HG02970 (cell line): Measurements from ENCODE around the gene PDZD2.

ENCODE experiments used
- ATAC-seq: cut with Tn5 transposase; IDR thresholded peaks from one replicate; pipeline ENCODE4 v1.9.1; 2021; ENCODE audit warnings: mild to moderate bottlenecking, moderate library complexity, moderate number of reproducible peaks; ENCODE audit not compliant: unreplicated experiment, low FRiP score

PDZD2 gene

DNA sequence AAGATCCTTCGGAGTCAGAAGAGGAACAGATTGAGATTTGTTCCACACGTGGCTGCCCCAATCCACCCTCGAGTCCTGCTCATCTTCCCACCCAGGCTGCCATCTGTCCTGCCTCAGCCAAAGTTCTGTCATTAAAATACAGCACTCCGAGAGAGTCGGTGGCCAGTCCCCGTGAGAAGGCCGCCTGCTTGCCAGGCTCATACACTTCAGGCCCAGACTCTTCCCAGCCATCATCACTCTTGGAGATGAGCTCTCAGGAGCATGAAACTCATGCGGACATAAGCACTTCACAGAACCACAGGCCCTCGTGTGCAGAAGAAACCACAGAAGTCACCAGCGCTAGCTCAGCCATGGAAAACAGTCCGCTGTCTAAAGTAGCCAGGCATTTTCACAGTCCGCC is 449.3 kb downstream of the PDZD2 start:
- no peak for ATAC-seq

DNA sequence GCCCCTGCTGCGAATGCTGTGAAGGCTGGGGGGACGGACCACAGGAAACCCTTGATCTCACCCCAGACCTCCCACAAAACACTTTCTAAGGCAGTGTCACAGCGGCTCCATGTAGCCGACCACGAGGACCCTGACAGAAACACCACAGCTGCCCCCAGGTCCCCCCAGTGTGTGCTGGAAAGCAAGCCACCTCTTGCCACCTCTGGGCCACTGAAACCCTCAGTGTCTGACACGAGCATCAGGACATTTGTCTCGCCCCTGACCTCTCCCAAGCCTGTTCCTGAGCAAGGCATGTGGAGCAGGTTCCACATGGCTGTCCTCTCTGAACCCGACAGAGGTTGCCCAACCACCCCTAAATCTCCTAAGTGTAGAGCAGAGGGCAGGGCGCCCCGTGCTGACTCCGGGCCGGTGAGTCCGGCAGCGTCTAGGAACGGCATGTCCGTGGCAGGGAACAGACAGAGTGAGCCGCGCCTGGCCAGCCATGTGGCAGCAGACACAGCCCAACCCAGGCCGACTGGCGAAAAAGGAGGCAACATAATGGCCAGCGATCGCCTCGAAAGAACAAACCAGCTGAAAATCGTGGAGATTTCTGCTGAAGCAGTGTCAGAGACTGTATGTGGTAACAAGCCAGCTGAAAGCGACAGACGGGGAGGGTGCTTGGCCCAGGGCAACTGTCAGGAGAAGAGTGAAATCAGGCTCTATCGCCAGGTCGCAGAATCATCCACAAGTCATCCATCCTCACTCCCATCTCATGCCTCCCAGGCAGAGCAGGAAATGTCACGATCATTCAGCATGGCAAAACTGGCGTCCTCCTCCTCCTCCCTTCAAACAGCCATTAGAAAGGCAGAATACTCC is 450.4 kb downstream of the PDZD2 start:
- ATAC-seq, result no peak

- no peak for ATAC-seq
These were observed 451.3 kb downstream of the PDZD2 start for GRCh38 chr5:32090026-32090754.

- no peak for ATAC-seq
These were observed 451.8 kb downstream of the PDZD2 start for GRCh38 chr5:32090755-32091128.

GRCh38 chr5:32092938-32093812 is 454.2 kb downstream of the PDZD2 start:
- ATAC-seq, result peak; percentile 69

DNA sequence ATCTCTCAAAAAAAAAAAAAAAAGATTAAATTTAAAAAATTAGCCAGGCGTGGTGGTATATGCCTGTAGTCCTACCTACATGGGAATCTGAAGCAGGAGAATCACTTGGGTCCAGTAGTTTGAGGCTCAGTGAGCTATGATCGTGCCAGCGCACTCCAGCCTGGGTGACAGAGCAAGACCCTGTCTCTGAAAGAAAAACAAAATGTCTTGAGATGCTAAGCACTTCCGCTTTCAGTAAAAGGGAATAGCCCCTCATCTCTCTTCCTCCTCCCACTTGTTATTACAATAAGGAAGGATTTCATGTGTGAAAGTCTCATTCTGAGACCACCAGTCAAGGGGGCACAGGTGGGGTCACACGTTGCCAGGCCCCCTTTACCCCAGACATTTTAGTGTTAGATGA is 455.8 kb downstream of the PDZD2 start:
- ATAC-seq, result no peak

- no peak for ATAC-seq
These were observed 456.3 kb downstream of the PDZD2 start for GRCh38 chr5:32095261-32095671.

GRCh38 chr5:32096891-32097595 is 458.1 kb downstream of the PDZD2 start:
- ATAC-seq, result no peak

DNA sequence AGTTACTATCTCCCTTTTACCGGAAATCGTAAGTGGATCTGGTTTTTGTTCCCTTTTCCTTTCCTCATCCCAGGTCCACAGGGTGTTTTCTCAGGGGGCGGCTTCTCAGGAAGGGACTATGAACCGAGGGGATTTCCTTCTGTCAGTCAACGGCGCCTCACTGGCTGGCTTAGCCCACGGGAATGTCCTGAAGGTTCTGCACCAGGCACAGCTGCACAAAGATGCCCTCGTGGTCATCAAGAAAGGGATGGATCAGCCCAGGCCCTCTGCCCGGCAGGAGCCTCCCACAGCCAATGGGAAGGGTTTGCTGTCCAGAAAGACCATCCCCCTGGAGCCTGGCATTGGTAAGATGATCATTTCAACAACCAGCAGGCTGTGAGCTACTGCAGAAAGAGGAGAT is 459.4 kb downstream of the PDZD2 start:
- no peak for ATAC-seq

DNA sequence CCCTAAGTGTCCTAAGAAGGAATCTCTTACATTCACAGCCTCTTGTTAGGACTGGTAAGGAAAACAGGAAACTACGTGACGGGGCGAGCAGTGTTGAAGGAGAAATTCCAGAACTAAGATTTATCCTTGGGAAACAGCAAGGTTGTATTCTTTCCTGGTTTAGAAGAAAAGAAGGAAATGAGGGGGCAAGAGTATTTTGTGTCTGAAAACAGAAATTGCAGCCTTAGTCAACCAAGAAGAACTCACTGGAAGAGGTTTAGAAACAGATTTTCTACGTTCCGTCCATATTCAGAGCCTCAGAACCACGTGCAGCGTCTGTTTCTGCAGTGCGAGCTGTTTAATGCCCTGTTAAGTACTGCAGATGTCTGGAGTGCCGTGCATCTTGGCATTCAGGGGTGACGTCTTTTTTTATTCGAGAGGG is 460.0 kb downstream of the PDZD2 start:
- ATAC-seq, result no peak

- no peak for ATAC-seq
These were observed 460.6 kb downstream of the PDZD2 start for GRCh38 chr5:32099486-32100035.

- no peak for ATAC-seq
These were observed 461.3 kb downstream of the PDZD2 start for GRCh38 chr5:32100230-32100629.

- ATAC-seq, result no peak
These were observed 461.9 kb downstream of the PDZD2 start for GRCh38 chr5:32100691-32101302.

DNA sequence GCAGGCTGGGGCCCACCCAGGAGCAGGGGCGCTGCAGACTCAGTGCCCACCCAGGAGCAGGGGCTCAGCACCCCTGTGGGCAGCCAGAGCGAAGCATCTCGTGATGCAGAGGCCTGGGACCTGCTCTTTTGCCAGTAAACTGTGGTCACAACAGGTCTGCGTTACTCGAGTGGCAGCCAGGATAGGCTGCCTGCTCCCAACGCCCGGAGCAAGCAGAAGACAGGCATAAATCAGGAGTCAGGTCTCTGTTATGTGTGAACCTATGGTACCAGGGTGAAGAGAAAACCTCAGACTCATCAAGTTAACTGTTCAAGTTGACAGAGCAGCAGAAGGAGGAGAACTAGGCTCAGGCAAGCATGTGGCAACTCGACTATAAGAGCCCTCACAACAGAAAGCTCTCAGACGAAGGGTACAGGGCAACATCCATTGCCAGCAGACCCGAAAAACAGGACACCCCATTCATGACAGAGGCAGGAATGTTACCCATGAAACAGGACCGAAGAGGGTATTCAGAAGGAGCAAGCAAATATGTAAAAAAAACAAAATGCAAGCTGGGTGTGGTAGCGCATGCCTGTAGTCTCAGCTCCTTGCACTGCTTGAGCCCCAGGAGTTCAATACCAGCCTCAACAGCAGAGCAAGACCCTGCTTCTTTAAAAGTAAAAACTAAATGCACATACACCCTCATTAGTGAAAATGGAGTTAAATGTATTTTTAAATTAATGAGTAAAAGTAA is 463.5 kb downstream of the PDZD2 start:
- no peak for ATAC-seq

DNA sequence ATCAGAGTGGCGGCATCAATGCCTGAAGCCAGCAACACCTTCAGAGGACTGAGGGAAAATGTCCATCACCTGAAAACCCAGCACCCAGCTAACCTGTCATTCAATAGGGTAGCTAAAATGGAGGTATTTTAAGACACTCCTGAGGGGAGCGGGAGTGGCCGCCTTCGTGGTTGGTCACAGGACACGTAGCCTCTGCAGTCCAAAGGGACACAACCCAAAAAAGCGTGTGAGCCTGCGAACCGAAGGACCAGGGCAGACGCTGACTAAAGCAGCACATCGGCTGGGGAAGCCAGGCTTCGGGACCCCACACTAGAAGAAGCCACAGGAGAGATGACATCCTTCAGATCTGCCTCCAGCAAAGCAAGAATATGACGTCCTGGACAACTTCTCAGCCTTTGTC is 464.6 kb downstream of the PDZD2 start:
- no peak for ATAC-seq

DNA sequence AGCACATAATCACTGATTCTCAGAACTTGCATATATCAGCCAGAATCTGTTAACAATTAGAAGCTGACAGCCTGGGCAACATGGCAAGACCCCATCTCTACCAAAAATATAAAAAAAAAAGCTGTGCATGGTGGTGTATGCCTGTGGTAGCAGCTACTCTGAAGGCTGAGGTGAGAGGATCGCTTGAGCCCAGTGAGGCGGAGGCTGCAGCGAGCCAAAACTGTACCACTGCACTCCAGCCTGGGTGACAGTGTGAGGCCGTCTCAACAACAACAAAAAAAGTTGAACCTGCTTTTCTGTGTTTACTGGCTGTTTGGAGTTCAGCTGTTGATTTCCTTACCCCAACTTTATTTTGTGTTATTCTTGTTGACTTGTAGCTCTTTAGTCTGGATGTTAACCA is 468.4 kb downstream of the PDZD2 start:
- no peak for ATAC-seq

GRCh38 chr5:32108167-32108566 is 469.2 kb downstream of the PDZD2 start:
- no peak for ATAC-seq

DNA sequence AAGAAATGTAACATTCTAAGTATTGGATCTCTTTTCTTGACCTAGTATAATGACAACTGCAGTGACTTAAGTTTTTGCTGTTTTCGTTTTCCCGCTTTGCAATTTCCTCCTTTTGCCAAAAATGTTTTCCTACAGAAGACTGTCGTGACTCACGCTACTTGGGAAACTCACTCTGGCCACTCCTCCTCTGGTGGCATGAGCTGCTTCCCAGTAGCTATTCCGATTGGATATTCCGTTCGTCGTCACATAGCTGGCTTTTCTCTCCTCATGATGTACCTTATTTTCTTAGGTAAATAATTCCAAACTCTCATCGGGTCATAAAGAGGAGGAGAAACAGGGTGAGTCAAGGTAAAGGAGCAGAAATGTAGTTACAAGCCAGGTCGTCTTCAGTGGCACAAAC is 470.3 kb downstream of the PDZD2 start:
- ATAC-seq, result no peak

- no peak for ATAC-seq
These were observed 471.3 kb downstream of the PDZD2 start for GRCh38 chr5:32110111-32110696.
